ENCODE measurements around the gene PIK3CD. TPM values are rescaled to one million over a fixed set of nuclear protein-coding genes. Genes with fewer than 3 reads are reported as not detected.

Gene PIK3CD
- total and polyA plus RNA-seq, 2 donors (not counting 3 experiments of a cell fraction or from before 2014, with no cell fraction given): 3.5 to 5.2 TPM

DNA sequence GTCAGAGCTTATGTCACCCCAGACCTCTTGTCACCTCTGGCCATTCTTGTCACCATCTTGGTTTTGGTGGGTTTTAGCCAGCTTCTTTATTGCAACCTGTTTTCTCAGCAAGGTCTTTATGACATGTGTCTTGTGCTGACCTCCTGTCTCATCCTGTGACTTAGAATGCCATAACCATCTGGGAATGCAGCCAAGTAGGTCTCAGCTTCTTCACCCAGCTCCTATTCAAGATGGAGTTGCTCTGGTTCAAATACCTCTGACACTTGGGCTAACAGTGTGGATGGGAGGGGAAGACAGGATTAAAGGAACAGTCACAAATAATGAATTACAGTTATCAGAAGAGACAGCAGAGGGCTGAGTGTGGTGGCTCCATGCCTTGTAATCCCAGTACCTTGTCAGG, 30.5 kb upstream of the PIK3CD start:
- DNase-seq (ENCODE audit: low read depth, low spot score) (no peak), FAIRE-seq (no peak)
- POLR2A ChIA-PET: no interaction called here
- Histone ChIP-seq H3K9me1 (replicated peaks; ENCODE audit: control insufficient read depth, extremely low read depth, insufficient read depth, low read length) (no peaks in the 10 kb centered on the region), H3K27ac (ENCODE audit: insufficient read depth, low read depth, low read length) (no peak overlapping the region), H2AFZ (ENCODE audit: low read depth, low read length) (no peak overlapping the region), H3K4me1 (ENCODE audit: control insufficient read depth, extremely low read depth, insufficient read depth, low read length) (no peaks in the 10 kb centered on the region), H3K27me3 (ENCODE audit: control insufficient read depth in 2 of 2, insufficient read depth in 2 of 2, low read length in 2 of 2) (no peaks in the 10 kb centered on the region), H3K4me2 (ENCODE audit: insufficient read depth, low read length) (no peak overlapping the region), H3K9me3 (replicated peaks; ENCODE audit: control insufficient read depth, insufficient read depth, low read length) (no peaks in the 10 kb centered on the region), H3K4me3 (replicated peaks in 1 of 3; ENCODE audit: insufficient read depth in 1 of 3, low read depth in 1 of 3, low read length in 3 of 3) (no peak overlapping the region), H3K79me2 (ENCODE audit: control insufficient read depth, insufficient read depth, low read length) (no peaks in the 10 kb centered on the region), H4K20me1 (replicated peaks; ENCODE audit: control insufficient read depth, extremely low read depth, insufficient read depth, low read length) (no peaks in the 10 kb centered on the region), H3K9ac (replicated peaks; ENCODE audit: extremely low read depth, insufficient read depth, low read length) (no peak overlapping the region), H3K36me3 (ENCODE audit: control insufficient read depth in 2 of 2, extremely low read depth in 1 of 2, insufficient read depth in 2 of 2, low read length in 2 of 2) (no peaks in the 10 kb centered on the region)
- no peak for TF ChIP-seq POLR2AphosphoS5 (IDR thresholded peaks at IDR 0.05; ENCODE audit: insufficient read depth, low read depth, low read length)
- TF ChIP-seq, protein P1, sequence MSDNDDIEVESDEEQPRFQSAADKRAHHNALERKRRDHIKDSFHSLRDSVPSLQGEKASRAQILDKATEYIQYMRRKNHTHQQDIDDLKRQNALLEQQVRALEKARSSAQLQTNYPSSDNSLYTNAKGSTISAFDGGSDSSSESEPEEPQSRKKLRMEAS (IDR thresholded peaks at IDR 0.05; ENCODE audit: insufficient read depth, insufficient read length): no peak
- no peak for TF ChIP-seq EZH2 (IDR thresholded peaks at IDR 0.05; ENCODE audit: borderline replicate concordance, low read depth, low read length, severe bottlenecking)
- TF ChIP-seq MYC (IDR thresholded peaks at IDR 0.05; ENCODE audit: low read depth, low read length): no peak
- no peak for TF ChIP-seq CTCF (IDR thresholded peaks at IDR 0.05; ENCODE audit: extremely low read depth in 1 of 2, insufficient read depth in 1 of 2, low read depth in 1 of 2, low read length in 2 of 2)
- no TSS peak for BruUV-seq (replicated peaks)
- CTCF ChIA-PET: no interaction called here
- intact Hi-C loops (cut with micrococcal nuclease) (loop anchor here (10.0 kb wide), 1 partner anchor 804 kb away; no protein-coding TSS in a partner anchor), dilution Hi-C loops (cut with MboI; ENCODE audit: extremely low pct_ligation_motif_present, low sequenced_read_pairs) (no loop called here)

DNA sequence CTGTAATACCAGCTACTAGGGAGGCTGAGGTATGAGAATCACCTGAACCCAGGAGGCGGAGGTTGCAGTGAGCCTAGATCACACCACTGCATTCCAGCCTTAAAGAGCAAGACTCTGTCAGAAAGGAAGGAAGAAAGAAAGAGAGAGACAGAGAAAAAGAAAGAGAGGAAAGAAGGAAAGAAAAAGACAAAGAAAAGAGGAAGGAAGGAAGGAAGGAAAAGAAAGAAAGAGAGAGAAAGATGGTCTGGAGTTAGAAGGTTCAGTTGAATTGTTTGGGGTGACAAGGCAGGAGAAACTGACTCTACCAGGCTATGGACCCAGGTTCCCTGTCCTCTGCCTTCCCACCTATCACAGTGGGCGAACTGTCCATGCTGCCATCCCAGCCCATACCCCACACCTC, 27.4 kb upstream of the PIK3CD start:
- FAIRE-seq: no peak
- TF ChIP-seq EZH2 (IDR thresholded peaks at IDR 0.05; ENCODE audit: borderline replicate concordance, low read depth, low read length, severe bottlenecking): no peak
- TF ChIP-seq, protein P1 (IDR thresholded peaks at IDR 0.05; ENCODE audit: insufficient read depth, insufficient read length): no peak
- no peak for TF ChIP-seq MYC (IDR thresholded peaks at IDR 0.05; ENCODE audit: low read depth, low read length)
- TF ChIP-seq CTCF (IDR thresholded peaks at IDR 0.05; ENCODE audit: extremely low read depth in 1 of 2, insufficient read depth in 1 of 2, low read depth in 1 of 2, low read length in 2 of 2): no peak
- TF ChIP-seq GATA2 (IDR thresholded peaks at IDR 0.05; ENCODE audit: insufficient read depth, insufficient read length, low read depth, low read length): no peak
- no peak for TF ChIP-seq POLR2AphosphoS5 (IDR thresholded peaks at IDR 0.05; ENCODE audit: insufficient read depth, low read depth, low read length)
- TF ChIP-seq FOS (IDR thresholded peaks at IDR 0.05; ENCODE audit: borderline replicate concordance, insufficient read depth, low read length): no peak
- TF ChIP-seq POLR2A (IDR thresholded peaks at IDR 0.05; ENCODE audit: low read depth, low read length): no peak
- no peak for TF ChIP-seq JUN (IDR thresholded peaks at IDR 0.05; ENCODE audit: borderline replicate concordance, insufficient read depth, insufficient read length, low read depth)
- Histone ChIP-seq H3K9me1 (replicated peaks; ENCODE audit: control insufficient read depth, extremely low read depth, insufficient read depth, low read length) (no peaks in the 10 kb centered on the region), H3K27ac (ENCODE audit: insufficient read depth, low read depth, low read length) (no peak overlapping the region), H3K4me3 (replicated peaks in 1 of 3; ENCODE audit: insufficient read depth in 1 of 3, low read depth in 1 of 3, low read length in 3 of 3) (no peak overlapping the region), H2AFZ (ENCODE audit: low read depth, low read length) (no peak overlapping the region), H3K9me3 (replicated peaks; ENCODE audit: control insufficient read depth, insufficient read depth, low read length) (no peaks in the 10 kb centered on the region), H3K4me1 (ENCODE audit: control insufficient read depth, extremely low read depth, insufficient read depth, low read length) (no peaks in the 10 kb centered on the region), H3K9ac (replicated peaks; ENCODE audit: extremely low read depth, insufficient read depth, low read length) (no peak overlapping the region), H3K36me3 (ENCODE audit: control insufficient read depth in 2 of 2, extremely low read depth in 1 of 2, insufficient read depth in 2 of 2, low read length in 2 of 2) (no peaks in the 10 kb centered on the region), H3K4me2 (ENCODE audit: insufficient read depth, low read length) (no peak overlapping the region), H3K79me2 (ENCODE audit: control insufficient read depth, insufficient read depth, low read length) (no peaks in the 10 kb centered on the region), H4K20me1 (replicated peaks; ENCODE audit: control insufficient read depth, extremely low read depth, insufficient read depth, low read length) (no peaks in the 10 kb centered on the region), H3K27me3 (ENCODE audit: control insufficient read depth in 2 of 2, insufficient read depth in 2 of 2, low read length in 2 of 2) (no peaks in the 10 kb centered on the region)
- ChIA-PET CTCF (interaction anchor here (0.6 kb wide), 1 partner anchor 29 kb away, joined by 3 read pairs; no protein-coding TSS in a partner anchor), POLR2A (interaction anchor here (0.5 to 0.7 kb wide), 2 partner anchors 10 to 41 kb away, joined by 4 to 5 read pairs; no protein-coding TSS in a partner anchor)
- DNase-seq (ENCODE audit: low read depth, low spot score): no peak
- BruUV-seq (replicated peaks): no TSS peak
- intact Hi-C loops (cut with micrococcal nuclease): loop anchor here (10.0 kb wide), 1 partner anchor 801 kb away; no protein-coding TSS in a partner anchor
- dilution Hi-C loops (cut with MboI; ENCODE audit: extremely low pct_ligation_motif_present, low sequenced_read_pairs): no loop called here
